Transverse colon (tissue), 4 donors: ENCODE results near the gene OVOL1. TPM values are rescaled to one million over a fixed set of nuclear protein-coding genes. Genes with fewer than 3 reads are reported as not detected.

ENCODE experiments used
- DNase-seq: peaks from one replicate; pipeline ENCODE4 v3.0.0-alpha.2; 2019
- H3K27ac ChIP-seq, 4 donors: fragments of 200-600 bp; sonication (generic); 2 replicates each; pipeline ENCODE4 v1.5.1; 2016 to 2018; ENCODE audit warnings: inconsistent platforms in 4 of 4
- H3K27me3 ChIP-seq: fragments of 200-600 bp; sonication (generic); 2 replicates; pipeline ENCODE4 v1.5.1; 2017; ENCODE audit warnings: inconsistent platforms
- H3K36me3 ChIP-seq, 4 donors: fragments of 200-600 bp; sonication (generic); 2 replicates each; pipeline ENCODE4 v1.5.1; 2017 to 2019; ENCODE audit warnings: inconsistent platforms in 4 of 4
- H3K4me1 ChIP-seq, 4 donors: fragments of 200-600 bp; sonication (generic); 2 replicates each; pipeline ENCODE4 v1.5.1; 2017 to 2020; ENCODE audit warnings: inconsistent platforms in 4 of 4
- H3K4me3 ChIP-seq, 4 donors: fragments of 200-600 bp; sonication (generic); 1 replicate in 1 of 4; 2 replicates in 3 of 4; pipeline versions ENCODE4 v1.5.1 to v1.6.1; 2017 to 2019; ENCODE audit warnings: inconsistent platforms in 4 of 4
- H3K9me3 ChIP-seq, 2 donors: fragments of 200-600 bp; sonication (generic); 2 replicates each; pipeline ENCODE4 v1.5.1; 2017 to 2019; ENCODE audit warnings: inconsistent platforms in 2 of 2
- EP300 ChIP-seq: sonication (generic); formaldehyde crosslinking; IDR thresholded peaks from one replicate; pipeline ENCODE4 v1.6.1; 2017; ENCODE audit warnings: antibody characterized with exemption, low read depth
- POLR2A ChIP-seq: fragments of 450-650 bp; IDR thresholded peaks from one replicate; pipeline ENCODE4 v1.6.1; 2016; ENCODE audit warnings: antibody characterized with exemption, mild to moderate bottlenecking, moderate library complexity
- POLR2AphosphoS5 ChIP-seq, 3 donors: sonication (generic); formaldehyde crosslinking; IDR thresholded peaks; one replicate each; pipeline ENCODE4 v1.6.1; 2016; ENCODE audit warnings: antibody characterized with exemption in 3 of 3
- WGBS, 2 donors: methylation state at CpG; one replicate each; pipeline ENCODE4 v1.1.5; 2018; ENCODE audit warnings: low coverage in 1 of 2; 5-methylcytosine and 5-hydroxymethylcytosine counted together
- in situ Hi-C, 4 donors: fragments of 200-750 bp; cut with MboI; loops; one replicate each; pipeline versions ENCODE4 v1.15.0 to v1.15.1; 2017; ENCODE audit warnings: low sequenced_read_pairs in 3 of 4, low pct_ligation_motif_present in 1 of 4, low pct_unique_long_range_greater_than_20kb in 1 of 4
- intact Hi-C: fragments of 100-400 bp; cut with DNase I; formaldehyde crosslinking; loops from one replicate; pipeline ENCODE4 v1.15.1; 2023; ENCODE audit warnings: low total_unique reads
- total RNA-seq, 4 donors: library from RNA; depleted of rRNA; stranded (reverse); fragments of >200 nt; gene quantifications; one replicate each; pipeline ENCODE4 v1.1.0, GENCODE V29; 2016
- TF ChIP-seq, protein P1 (sequence below), 5 experiments: fragments of 200-600 bp in 3 of 5; fragments of 450-650 bp in 2 of 5; sonication (generic) in 3 of 5; IDR thresholded peaks; 1 replicate in 2 of 5; 2 replicates in 3 of 5; pipeline ENCODE4 v1.5.1; 2016 to 2017; ENCODE audit warnings: antibody characterized with exemption in 5 of 5, inconsistent platforms in 3 of 5, mild to moderate bottlenecking in 2 of 5, moderate library complexity in 1 of 5

Gene OVOL1
- total RNA-seq, 4 donors from 2014 or later: 19.9 to 44.8 (median 33.8) TPM

DNA sequence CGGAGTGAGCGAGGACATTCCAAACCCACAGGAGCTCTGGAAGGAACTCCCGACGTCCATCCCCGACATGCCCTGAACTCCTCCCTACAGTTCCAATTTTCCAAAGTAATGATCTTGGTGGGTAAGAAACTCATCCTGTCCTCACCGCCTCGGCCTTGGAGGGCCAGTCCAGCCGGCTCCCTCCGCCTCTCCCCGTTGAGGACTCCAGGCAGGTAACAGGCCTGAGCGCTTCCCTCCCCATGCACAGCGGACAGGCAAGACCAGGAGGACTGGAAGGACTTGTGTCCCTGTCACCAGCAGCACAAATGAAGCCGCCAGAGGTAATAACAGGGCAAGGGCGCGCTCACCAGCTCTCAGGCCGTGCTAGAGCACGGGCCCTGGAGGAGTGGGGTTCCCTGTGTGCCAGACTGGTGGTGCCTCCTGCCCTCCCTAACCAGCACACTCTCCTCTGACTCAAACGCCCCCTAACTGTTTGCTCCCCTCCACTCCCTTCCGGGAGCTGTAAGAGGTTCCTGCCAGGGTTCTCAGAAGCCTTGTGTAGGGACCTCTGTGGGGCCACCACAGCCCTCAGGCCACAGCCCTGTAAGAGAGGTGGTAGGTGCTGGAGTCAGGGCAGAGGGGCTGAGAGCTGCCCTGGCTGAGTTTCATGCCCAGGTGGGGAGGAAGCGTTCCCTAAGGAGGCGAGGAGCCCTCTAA is 17.1 kb downstream of the OVOL1 start:
- Histone ChIP-seq H3K4me1 (no peaks in the 10 kb centered on the region), H3K27ac (no peak overlapping the region), H3K27me3 (peaks cover 78% of the 10 kb centered on the region), H3K36me3 (no peaks in the 10 kb centered on the region), H3K9me3 (no peaks in the 10 kb centered on the region), H3K4me3 (no peak overlapping the region)
- in situ Hi-C loops (loop anchor here in 3 of 4 donors (25.0 kb wide), 1 partner anchor 92 kb away; the partner anchor contains the start of genes KAT5 (in 3 of the 3) and RNASEH2C (in 3 of the 3)), intact Hi-C loops (no loop called here)
- WGBS, 2 donors: 81 to 82% methylated on average over 3 to 21 of the region's 21 CpGs
- DNase-seq: no peak
- no peak for TF ChIP-seq EP300
- TF ChIP-seq POLR2AphosphoS5 (IDR thresholded peaks at IDR 0.05): no peak
- TF ChIP-seq, protein P1, sequence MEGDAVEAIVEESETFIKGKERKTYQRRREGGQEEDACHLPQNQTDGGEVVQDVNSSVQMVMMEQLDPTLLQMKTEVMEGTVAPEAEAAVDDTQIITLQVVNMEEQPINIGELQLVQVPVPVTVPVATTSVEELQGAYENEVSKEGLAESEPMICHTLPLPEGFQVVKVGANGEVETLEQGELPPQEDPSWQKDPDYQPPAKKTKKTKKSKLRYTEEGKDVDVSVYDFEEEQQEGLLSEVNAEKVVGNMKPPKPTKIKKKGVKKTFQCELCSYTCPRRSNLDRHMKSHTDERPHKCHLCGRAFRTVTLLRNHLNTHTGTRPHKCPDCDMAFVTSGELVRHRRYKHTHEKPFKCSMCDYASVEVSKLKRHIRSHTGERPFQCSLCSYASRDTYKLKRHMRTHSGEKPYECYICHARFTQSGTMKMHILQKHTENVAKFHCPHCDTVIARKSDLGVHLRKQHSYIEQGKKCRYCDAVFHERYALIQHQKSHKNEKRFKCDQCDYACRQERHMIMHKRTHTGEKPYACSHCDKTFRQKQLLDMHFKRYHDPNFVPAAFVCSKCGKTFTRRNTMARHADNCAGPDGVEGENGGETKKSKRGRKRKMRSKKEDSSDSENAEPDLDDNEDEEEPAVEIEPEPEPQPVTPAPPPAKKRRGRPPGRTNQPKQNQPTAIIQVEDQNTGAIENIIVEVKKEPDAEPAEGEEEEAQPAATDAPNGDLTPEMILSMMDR (IDR thresholded peaks at IDR 0.05): no peak

- no peak overlapping the region for H3K4me3 ChIP-seq
- no peak for DNase-seq
- TF ChIP-seq POLR2AphosphoS5 (IDR thresholded peaks at IDR 0.05): no peak
- no peak for TF ChIP-seq EP300
- TF ChIP-seq POLR2A: no peak
- TF ChIP-seq, protein P1 (IDR thresholded peaks at IDR 0.05): no peak
- 31 to 61% methylated on average over 4 to 6 of the region's 6 CpGs for WGBS, 2 donors
- H3K9me3 ChIP-seq: no peaks in the 10 kb centered on the region
- in situ Hi-C loops (loop anchor here in 3 of 4 donors (25.0 kb wide), 1 partner anchor 95 kb away; the partner anchor contains the start of genes KAT5 (in 3 of the 3) and RNASEH2C (in 3 of the 3)), intact Hi-C loops (no loop called here)
- no peaks in the 10 kb centered on the region for H3K4me1 ChIP-seq
- H3K36me3 ChIP-seq: no peaks in the 10 kb centered on the region
- no peak overlapping the region for H3K27ac ChIP-seq
- peaks cover 60% of the 10 kb centered on the region for H3K27me3 ChIP-seq
These were observed 20.1 kb downstream of the OVOL1 start for GRCh38 chr11:65806979-65807378.

GRCh38 chr11:65808744-65809341 is 22.0 kb downstream of the OVOL1 start:
- Histone ChIP-seq H3K27me3 (peaks cover 44% of the 10 kb centered on the region), H3K4me3 (no peak overlapping the region), H3K4me1 (no peaks in the 10 kb centered on the region), H3K27ac (no peak overlapping the region), H3K9me3 (no peaks in the 10 kb centered on the region), H3K36me3 (no peaks in the 10 kb centered on the region)
- intact Hi-C loops (no loop called here), in situ Hi-C loops (loop anchor here in 3 of 4 donors (25.0 kb wide), 1 partner anchor 97 kb away; the partner anchor contains the start of genes KAT5 (in 3 of the 3) and RNASEH2C (in 3 of the 3))
- TF ChIP-seq, protein P1 (IDR thresholded peaks at IDR 0.05): no peak
- no peak for DNase-seq
- 68% methylated on average over 20 of the region's 20 CpGs; no CpG with 5 or more reads in 1 of the 2 donors for WGBS, 2 donors

DNA sequence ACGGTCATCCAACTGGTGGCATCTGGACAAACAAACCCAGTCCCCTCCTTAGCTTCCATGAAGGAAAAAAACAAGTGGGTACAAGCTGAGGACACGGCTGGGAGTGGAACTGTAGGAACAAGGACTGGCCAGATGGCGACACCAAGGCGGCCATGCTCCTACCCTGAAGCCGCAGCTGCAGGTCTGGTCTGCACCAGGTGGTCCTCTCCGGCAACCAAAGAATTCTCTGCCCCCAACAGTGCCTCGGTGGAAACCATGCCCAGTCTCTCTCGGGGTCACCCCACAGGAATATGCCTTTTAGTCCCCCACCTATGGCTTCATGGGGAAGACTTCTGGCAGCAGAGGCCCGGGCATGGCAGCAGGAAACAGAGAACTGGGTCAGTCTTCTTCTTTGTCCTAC is 22.6 kb downstream of the OVOL1 start:
- TF ChIP-seq, protein P1 (IDR thresholded peaks at IDR 0.05): no peak
- no peak for TF ChIP-seq EP300
- intact Hi-C loops: no loop called here
- Histone ChIP-seq H3K36me3 (no peaks in the 10 kb centered on the region), H3K9me3 (no peaks in the 10 kb centered on the region), H3K27ac (no peak overlapping the region), H3K4me3 (no peak overlapping the region), H3K27me3 (peaks cover 38% of the 10 kb centered on the region), H3K4me1 (no peaks in the 10 kb centered on the region)
- in situ Hi-C loops: loop anchor here in 3 of 4 donors (25.0 kb wide), 1 partner anchor 97 kb away; the partner anchor contains the start of genes KAT5 (in 3 of the 3) and RNASEH2C (in 3 of the 3)
- no peak for DNase-seq
- 76% methylated on average over 9 of the region's 9 CpGs; no CpG with 5 or more reads in 1 of the 2 donors for WGBS, 2 donors
